Stimulated activated CD8-positive, alpha-beta memory T cell treated with anti-CD3 and anti-CD28 coated beads, Interleukin-15, amount 100 ng/mL, for 48 hours (primary cell): ENCODE data around the gene TAF8.
A peak's percentile ranks its signal among the peaks of the same experiment; 100 is the strongest.
"Not testable (repeated sequence)": the region's sequence is repeated elsewhere in the genome, so short reads cannot be mapped to it uniquely, and the experiment has no call there.

Experiments used
- DNase-seq, 2 donors: peaks; one replicate each; pipeline ENCODE4 v3.0.0-alpha.2; 2020; ENCODE audit warnings: low read depth in 2 of 2

TAF8 gene

GRCh38 chr6:42029062-42029685 lies 21.1 kb upstream of the TAF8 start:
- no peak for DNase-seq

- DNase-seq: no peak
Observed at GRCh38 chr6:42029881-42030280, 20.4 kb upstream of the TAF8 start.

GRCh38 chr6:42030585-42031506 lies 19.5 kb upstream of the TAF8 start:
- DNase-seq: peak in 1 of 2 donors; percentile 55

GRCh38 chr6:42032366-42032765 lies 18.0 kb upstream of the TAF8 start:
- no peak for DNase-seq

- DNase-seq: not testable (repeated sequence)
Observed at GRCh38 chr6:42037669-42038068, 12.7 kb upstream of the TAF8 start.

GRCh38 chr6:42038163-42038562 lies 12.2 kb upstream of the TAF8 start:
- DNase-seq: no peak

- DNase-seq: no peak
Observed at GRCh38 chr6:42038811-42039408, 11.4 kb upstream of the TAF8 start.

GRCh38 chr6:42040856-42041480 lies 9.4 kb upstream of the TAF8 start:
- DNase-seq: no peak

GRCh38 chr6:42041481-42042053 lies 8.8 kb upstream of the TAF8 start:
- DNase-seq: no peak

- no peak for DNase-seq
Observed at GRCh38 chr6:42042108-42042507, 8.2 kb upstream of the TAF8 start.

GRCh38 chr6:42043787-42044475 lies 6.4 kb upstream of the TAF8 start:
- peak; percentile 79 to 82 for DNase-seq

- DNase-seq: peak; percentile 58 to 70
Observed at GRCh38 chr6:42045538-42046460, 4.5 kb upstream of the TAF8 start.

GRCh38 chr6:42046464-42047212 lies 3.7 kb upstream of the TAF8 start:
- no peak for DNase-seq

GRCh38 chr6:42047213-42047590 lies 3.1 kb upstream of the TAF8 start:
- DNase-seq: no peak

GRCh38 chr6:42047790-42048405 lies 2.4 kb upstream of the TAF8 start:
- DNase-seq: no peak

- no peak for DNase-seq
Observed at GRCh38 chr6:42049116-42049809, 1.1 kb upstream of the TAF8 start.

- DNase-seq: no peak
Observed at GRCh38 chr6:42049948-42050296, 402 bp upstream of the TAF8 start.

- no peak for DNase-seq
Observed at GRCh38 chr6:42051268-42051653, 937 bp downstream of the TAF8 start.

GRCh38 chr6:42053601-42054000 lies 3.3 kb downstream of the TAF8 start:
- DNase-seq: no peak
